ENCODE data around the gene OR6X1.

DNA sequence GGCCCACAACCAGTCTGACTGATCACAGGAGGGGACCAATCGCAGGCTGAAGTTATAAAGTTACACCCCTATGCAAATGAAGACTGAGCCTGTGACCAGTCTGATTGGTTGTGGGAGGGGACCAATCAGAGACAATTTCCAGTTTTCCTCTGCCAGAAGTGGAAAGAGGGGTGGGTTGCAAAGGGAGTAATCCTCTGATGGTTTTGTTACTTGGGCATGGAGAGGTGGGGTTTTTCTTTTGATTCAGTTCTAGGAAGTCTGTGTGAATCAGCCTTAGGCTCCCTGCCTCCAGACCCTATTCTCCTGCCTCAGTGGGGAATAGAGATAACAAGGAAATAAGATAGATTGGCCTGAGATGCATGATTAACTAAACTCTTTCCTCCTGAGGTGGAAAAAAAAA is 41.9 kb upstream of the OR6X1 start:
- TF ChIP-seq, protein P1, sequence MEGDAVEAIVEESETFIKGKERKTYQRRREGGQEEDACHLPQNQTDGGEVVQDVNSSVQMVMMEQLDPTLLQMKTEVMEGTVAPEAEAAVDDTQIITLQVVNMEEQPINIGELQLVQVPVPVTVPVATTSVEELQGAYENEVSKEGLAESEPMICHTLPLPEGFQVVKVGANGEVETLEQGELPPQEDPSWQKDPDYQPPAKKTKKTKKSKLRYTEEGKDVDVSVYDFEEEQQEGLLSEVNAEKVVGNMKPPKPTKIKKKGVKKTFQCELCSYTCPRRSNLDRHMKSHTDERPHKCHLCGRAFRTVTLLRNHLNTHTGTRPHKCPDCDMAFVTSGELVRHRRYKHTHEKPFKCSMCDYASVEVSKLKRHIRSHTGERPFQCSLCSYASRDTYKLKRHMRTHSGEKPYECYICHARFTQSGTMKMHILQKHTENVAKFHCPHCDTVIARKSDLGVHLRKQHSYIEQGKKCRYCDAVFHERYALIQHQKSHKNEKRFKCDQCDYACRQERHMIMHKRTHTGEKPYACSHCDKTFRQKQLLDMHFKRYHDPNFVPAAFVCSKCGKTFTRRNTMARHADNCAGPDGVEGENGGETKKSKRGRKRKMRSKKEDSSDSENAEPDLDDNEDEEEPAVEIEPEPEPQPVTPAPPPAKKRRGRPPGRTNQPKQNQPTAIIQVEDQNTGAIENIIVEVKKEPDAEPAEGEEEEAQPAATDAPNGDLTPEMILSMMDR (conservative IDR thresholded peaks at IDR 0.05 in 1 of 2, IDR thresholded peaks at IDR 0.05 in 1 of 2; ENCODE audit: extremely low read depth in 1 of 2, insufficient read depth in 1 of 2, low read depth in 1 of 2, low read length in 2 of 2), result no peak
- TF ChIP-seq EZH2 (IDR thresholded peaks at IDR 0.05; ENCODE audit: borderline replicate concordance, low read length), result no peak

All from mammary epithelial cell (primary cell).